HG02852 (cell line): ENCODE data around the gene CFAP65.

Experiments used
- ATAC-seq: cut with Tn5 transposase; IDR thresholded peaks from one replicate; pipeline ENCODE4 v1.9.1; 2021; ENCODE audit warnings: mild to moderate bottlenecking, moderate library complexity; ENCODE audit not compliant: unreplicated experiment

Gene CFAP65

DNA sequence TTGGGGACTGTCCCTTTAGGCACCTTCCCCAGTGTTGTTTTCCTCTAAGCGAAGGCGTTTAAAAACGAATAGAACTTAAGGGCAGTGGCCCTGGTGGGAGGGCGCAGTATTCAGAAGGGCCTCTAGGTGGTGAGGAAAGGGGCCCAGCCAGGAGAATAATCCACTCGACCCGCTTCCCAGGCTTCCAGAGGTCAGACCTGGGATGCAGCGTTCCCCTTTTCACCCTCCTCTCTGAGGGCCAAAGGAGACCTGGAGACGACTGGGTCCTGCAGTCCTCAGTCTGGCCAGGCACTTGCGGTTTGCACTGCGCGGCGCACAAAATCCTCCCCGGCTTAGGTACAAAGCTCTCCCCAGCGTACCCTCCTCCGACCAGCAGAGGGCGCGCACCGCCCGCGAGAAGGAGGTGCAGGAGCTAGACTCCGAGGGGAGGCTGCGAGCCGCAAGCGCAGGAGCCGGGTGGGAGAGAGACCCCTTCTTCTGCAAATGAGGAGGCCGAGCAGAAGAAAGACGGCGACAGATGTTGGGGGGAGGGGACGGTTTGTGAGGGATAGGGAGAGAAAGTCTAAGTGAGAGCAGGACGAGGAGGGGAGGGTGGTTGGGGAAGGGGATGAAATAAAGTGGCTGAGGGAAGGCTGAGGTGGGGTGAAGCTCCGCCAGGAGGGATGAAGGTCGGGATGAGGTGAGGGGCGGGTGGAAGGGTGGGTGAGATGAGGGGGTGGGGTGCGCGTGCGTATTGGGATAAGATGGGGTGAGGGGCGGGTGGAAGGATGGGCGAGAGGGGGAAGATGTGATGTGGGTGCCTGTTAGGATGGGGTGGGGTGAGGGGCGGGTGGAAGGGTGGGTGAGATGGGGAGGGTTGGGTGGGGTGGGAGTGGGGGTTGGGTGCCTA is 61.2 kb downstream of the CFAP65 start:
- peak; percentile 89 for ATAC-seq

DNA sequence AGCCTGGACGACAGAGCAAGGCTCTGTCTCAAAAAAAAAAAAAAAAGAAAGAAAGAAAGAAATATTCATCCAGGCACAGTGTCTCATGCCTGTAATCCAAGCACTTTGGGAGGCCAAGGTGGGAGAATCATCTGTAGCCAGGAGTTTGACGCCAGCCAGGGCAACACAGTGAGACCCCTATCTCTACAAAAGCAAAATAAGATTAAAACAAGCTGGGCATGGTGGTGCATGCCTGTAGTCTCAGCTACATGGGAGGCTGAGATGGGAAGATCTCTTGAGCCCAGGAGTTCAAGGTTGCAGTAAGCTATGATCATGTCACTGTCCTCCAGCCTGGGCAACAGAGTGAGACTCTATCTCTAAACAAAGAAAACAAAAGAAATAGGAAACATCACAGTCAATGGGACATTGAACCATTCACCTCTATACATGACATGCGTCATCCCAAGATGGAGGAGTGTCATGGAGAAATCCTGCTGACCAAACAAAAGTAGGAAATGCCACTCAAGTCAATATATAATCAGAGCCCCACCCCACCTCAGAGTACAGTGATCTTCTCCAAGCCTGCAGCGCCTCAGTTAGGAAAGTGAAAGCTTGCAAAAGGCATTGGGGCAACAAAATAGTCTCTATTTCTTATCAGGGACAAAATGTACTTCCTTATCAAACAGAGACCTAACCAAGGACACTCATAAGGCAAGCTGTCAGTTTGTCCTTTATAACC is 66.1 kb downstream of the CFAP65 start:
- no peak for ATAC-seq

DNA sequence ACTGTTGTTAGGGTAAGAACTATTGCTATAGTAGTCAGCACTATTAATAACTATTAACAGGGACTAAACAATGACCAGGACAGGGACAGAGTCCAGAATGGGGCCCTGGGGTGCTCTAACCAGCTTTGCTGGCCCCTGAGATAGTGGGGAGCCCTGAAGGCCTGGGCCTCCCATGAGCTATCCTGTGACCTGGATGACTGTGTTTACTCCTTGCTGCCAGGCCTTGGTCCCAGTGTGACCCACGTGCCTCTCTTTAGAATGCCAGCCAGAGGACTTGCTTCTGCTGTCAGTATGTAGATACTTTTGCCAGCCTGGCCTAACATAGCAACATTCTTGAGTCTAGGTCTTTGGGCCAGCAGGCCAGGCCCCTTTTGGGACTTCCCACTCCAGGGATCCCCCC is 70.4 kb downstream of the CFAP65 start:
- ATAC-seq, result no peak

DNA sequence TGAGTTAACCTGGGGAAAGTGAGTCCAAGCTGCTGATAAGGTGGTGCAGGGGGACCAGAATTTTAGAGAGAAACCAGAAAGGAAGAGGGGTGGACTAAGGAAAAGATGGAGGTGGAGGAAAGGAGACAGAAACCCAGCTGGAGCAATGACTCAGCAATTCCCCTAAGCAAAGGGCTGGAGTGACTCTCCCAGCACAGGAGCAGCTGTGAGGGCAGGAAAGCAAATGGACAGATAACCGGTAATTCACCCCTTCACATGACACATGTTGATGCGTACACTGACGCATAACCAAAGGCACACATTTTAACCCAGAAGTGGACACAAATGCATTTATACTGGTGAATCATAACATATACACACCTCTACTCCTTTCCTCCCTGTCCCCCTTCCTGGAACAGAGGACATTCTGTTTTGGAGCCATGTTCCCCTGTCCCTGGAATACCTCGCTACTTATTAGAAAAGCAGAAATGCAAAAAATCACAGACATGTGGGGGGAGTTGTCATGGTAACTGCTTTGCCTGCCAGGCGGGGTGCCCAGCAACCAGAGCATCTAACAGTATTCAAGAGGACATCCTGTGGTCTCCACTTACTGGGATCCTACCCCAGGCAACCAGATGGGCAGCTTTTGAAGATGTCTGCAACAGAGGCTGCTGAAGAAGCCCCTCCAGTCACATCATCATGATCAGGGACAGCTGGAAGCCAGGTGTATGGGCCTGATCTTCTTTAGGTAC is 77.1 kb downstream of the CFAP65 start:
- ATAC-seq, result no peak

DNA sequence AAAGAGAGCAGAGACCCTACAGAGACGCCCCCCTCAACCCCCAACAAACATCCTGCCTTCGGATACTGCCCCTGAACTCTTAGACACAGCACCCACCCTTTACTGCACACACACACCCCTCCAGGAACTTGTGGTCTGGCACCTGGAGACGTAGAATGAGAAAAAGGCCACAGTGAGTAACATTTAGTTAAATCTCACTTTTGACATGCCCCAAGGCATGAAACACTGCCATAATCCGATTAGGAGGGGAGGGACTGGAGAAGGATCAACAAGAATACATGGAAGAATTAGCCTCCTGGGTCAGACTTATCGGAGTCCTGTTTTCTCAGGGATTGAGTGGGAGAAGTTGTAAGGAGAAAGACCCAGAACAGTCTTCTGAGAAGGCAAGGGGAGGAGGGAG is 77.7 kb downstream of the CFAP65 start:
- ATAC-seq, result no peak

DNA sequence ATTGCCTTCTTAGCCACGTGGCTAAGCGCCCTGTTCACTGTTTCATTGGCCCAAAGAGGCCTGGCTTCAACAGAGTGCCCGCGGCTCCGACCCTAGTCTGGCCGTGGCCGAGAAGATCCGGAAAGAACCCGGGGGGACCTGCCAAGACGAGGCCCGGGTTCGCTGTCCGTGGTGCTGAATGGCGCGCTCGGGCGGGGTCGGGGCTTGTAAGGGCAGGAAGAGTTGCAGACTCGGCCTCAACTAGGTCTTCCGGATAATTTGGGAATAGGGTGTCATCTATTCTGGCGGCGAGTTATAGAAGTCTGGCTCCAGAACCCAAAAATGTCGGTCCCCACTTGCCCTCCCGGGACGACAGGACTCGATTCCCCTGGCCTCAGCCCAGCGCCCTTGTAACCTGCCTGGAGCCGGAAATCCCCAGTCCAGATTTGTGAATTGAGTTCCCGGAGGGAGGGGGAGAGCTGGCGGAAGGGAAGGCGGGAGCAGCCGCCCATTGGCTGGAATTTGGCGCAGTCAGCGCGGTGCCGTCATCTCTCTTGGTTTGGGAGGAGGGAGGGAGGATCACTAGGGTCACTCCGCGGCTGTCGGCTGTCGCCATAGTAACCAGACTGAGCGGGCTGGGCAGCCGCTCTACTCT is 78.3 kb downstream of the CFAP65 start:
- no peak for ATAC-seq

DNA sequence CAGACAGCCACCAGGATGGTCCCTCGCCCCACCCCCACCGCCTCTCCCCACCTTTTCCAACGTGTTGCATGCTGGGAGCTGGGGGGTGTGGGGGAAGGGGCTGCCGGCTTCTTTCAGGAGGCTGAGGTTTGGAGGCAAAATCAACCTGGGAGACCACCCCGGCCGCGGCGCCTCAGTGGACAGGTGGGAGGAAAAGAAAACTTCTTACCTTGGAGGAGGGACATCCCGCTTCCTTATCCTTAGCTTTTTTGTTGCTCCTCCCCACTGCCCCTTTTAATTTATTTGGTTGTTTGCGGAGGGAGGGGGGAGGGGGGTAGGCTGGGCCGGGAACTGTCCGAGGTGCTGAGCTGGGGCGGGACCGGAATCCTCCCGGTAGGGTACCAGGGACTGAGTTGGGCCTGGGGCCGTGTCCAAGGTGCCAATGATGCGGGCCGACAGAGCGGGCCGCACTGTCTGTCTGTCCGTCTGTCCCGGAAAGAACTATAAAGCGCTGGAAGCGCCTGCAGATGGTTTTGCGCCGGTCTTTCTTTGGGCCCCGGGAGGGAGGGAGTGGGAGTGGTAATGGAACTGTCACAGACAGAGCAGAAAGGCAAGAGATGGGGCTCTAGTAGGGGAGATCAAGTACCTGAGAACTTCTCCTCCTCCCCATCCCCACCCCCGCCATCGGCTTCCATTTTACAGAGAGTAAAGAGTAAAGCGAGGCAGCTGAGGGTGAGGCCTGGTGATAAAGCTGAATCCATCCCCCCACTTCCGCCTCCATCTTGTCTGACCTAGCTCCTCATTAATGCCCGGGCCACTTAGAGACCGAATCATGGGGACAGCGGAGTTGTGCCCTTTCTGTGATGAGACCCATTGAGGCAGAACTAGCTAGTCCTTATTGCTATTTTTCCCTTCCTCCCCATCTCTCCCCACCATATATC is 79.4 kb downstream of the CFAP65 start:
- ATAC-seq, result no peak

DNA sequence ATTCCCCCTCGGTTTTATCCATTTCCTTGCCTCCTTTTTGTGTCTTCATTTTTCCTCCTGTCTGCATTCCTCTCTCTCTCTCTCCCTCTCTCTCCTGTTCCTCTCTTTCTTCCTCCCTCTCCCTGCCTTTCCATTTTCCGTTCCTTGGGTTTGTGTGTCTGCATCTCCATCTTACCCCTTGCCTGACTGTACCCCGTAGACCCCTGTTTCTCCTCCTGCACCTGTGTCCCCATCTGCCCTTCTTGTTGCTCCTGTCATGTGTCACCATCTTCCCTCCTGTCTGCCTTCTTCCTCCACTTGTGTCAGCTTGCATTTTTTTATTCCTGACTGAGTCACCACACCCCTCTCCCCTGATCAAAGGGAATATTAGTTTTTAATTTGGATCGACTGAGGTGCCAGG is 80.1 kb downstream of the CFAP65 start:
- ATAC-seq, result no peak

DNA sequence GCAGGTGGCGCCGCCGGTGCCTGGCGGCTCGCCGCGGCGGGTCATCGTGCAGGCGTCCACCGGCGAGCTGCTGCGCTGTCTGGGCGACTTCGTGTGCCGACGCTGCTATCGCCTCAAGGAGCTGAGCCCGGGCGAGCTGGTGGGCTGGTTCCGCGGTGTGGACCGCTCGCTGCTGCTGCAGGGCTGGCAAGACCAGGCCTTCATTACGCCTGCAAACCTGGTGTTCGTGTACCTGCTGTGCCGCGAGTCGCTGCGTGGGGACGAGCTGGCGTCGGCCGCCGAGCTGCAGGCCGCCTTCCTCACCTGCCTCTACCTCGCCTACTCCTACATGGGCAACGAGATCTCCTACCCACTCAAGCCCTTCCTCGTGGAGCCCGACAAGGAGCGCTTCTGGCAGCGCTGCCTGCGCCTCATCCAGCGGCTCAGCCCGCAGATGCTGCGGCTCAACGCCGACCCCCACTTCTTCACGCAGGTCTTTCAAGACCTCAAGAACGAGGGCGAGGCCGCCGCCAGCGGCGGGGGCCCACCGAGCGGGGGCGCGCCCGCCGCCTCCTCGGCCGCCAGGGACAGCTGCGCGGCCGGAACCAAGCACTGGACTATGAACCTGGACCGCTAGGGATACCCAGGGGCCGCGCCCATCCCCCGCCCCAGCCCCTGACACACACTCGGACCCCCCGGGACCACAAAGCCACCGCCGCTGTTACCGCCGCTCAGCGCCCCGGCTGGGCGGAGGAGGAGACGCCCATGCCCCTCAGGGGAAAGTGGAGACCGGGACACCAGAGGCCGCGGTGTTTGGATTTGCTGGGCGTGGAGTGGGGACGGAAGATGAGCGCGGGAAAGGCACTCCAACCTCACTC is 80.8 kb downstream of the CFAP65 start:
- ATAC-seq, result no peak

DNA sequence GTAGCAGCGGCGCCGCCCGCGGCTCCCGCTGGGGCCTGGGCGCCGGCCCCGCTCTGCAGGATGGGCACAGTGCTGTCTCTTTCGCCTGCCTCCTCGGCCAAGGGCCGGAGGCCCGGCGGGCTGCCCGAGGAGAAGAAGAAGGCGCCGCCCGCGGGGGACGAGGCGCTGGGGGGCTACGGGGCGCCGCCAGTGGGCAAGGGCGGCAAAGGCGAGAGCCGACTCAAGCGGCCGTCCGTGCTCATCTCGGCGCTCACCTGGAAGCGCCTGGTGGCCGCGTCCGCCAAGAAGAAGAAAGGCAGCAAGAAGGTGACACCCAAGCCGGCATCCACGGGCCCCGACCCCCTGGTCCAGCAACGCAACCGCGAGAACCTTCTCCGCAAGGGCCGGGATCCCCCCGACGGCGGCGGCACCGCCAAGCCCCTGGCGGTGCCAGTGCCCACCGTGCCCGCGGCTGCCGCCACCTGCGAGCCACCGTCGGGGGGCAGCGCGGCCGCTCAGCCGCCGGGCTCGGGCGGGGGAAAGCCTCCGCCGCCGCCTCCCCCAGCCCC is 81.5 kb downstream of the CFAP65 start:
- ATAC-seq, result no peak

DNA sequence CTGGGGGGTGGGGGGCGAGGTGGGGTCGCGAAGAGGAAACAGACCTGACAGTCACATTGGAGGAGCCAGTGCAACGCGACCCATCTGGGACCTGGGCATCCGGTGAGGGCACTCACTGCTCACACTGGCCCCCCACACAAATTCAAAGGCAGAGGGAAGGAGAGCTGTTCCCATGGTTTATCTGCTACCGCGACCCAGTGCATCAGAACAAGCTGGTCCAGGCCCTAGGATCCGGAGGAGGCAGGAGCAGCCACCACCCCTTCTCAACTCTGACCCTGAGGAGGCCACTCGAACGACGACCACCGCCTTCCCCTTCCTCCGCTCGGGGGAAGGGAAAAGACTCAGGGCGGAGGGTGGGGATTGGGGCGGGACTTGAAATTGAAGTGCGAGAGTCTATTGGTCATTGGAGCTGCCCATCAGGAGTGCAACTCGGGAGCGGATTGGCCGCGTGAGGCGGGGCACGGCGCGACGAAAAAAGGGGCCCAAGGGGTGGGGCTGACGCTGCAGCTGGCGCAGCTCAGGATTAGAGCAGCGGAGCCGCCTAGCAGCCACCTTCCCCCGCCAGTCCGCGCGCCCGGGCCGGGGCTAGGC is 82.1 kb downstream of the CFAP65 start, which contains the start of gene CDK5R2:
Gene CDK5R2 (plus strand): TSS at position 526 of the 591 bp plus-strand sequence. CDS start 155 bp downstream, outside the sequence.
- ATAC-seq, result peak; percentile 98

DNA sequence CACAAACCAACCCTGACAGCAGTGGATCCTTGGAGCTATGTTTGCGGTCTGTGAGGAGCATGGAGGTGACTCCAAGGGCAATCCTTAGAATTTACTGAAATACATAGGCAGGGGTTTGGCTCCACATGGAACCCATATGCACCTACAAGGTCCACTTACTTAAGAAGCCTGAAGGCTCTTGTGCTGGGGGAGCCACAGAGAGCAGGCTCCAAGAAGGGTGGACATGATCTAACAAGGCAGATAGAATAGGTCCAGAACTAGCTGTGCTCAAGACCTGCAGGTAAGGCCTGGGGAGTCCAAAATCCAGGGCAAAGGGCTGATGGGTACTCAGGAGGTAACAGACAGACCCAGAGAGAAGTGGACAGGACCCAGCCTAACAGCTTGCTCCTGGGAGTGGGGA is 83.0 kb downstream of the CFAP65 start:
- no peak for ATAC-seq

DNA sequence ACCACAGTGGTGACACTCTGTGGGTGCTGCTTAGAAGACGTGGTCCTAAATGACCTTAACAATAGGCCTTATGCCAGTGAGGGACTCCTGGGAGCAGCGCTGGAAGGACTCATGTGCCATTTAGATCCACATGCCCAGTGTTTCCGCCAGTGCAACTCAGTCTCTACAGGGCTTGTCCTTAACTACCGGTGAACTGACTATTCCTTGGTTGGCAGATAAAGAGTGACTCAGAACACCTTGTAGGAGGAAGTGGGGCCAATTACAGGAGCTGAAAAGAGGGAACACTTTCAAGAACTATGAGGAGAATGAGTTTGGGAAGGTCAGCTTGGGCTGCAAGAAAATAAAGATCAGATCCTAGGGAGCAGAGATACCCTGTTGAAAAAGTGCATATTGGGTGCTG is 83.6 kb downstream of the CFAP65 start:
- no peak for ATAC-seq

DNA sequence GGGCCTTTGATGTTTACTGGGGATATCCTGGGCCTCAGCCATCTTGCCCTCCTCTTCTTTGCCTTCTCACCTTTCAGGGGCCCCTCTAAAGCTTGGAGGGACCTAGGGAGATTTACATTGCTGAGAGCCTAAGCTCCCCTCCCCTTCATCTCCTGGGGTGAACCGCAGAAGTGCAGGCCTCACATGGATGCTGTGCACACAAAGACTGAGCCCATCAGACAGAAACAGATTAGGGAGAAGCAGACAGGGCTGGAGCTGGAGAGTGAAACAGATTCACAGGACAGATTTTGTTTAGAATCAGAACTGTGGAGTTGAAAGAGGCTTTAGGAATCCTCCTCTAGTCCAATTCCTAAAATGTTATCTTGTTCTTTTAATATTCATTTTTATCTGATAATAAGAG is 85.3 kb downstream of the CFAP65 start:
- no peak for ATAC-seq

DNA sequence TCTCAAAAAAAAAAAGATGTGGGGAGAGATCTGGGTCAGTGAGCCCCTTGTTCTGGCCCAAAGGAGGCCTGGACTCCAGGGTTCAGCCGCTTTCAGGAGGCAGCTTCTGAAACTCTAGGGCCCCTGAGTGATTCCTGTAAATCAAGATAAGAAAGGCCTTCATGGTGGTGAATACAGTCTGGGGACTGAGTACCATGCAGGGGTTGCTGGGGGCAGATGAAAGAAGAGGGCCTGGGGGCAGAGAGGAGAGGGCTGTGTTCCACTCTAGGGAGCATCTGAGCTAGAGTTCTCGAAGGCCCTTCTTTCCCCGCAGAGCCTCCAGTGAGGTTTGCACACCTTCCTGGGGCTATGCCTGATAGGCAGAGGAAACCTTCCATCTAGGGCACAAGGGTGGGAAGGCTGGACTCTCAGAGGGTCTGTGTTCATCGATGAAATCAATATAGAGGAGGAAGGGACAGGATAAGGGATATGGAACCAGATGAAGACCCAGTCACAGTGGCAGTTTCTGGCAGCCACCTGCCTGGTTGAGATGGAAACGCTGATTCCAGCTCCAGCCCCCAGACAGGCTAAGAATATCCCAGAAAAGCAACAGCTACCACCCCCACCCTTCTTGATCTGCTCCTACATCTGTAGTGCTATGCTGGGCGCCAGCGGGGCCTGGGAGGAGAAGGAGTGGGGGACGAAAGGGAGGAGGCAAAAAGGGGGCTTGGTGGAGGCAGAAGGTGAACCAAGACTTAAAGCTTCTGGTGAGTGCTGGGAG is 86.6 kb downstream of the CFAP65 start:
- no peak for ATAC-seq

DNA sequence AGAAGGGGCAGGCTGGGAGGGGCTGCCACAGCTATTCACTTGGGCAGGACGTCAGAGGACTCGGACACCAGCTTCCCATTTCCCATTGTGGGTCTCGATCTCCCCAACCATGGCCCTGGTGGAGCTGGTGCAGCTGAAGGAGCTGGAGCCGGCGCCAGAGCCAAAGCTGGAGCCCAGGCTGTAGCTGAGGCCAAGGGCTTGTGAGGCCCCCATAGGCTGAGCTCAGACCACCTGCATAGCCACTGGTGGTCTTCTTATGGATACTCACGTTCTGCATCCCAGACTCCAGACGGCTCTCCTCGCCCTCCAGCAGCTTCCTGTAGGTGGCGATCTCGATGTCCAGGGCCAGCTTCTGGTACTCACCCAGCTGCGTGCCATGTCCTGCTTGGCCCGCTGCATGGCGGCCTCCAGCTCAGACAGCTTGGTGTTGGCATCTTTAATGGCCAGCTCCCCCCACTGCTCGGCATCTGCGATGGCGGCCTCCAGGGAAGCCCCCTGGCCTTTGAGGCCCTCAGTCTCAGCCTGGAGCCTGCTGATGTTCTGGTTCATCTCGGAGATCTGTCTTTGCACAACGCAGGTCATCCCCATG is 87.9 kb downstream of the CFAP65 start:
- ATAC-seq, result no peak
